Adrenal gland (tissue), 5 donors: Measurements from ENCODE around the gene VRK3.

Source experiments
- POLR2A ChIP-seq, 2 donors: fragments of 450-650 bp; IDR thresholded peaks; one replicate each; pipeline ENCODE4 v1.6.1; 2017; ENCODE audit warnings: antibody characterized with exemption in 2 of 2, mild to moderate bottlenecking in 2 of 2, moderate library complexity in 1 of 2
- TF ChIP-seq, protein P1 (sequence below), 6 experiments: fragments of 450-650 bp in 4 of 6; fragments of 200-600 bp in 2 of 6; sonication (generic) in 1 of 6; IDR thresholded peaks; 1 replicate in 5 of 6; 2 replicates in 1 of 6; pipeline versions ENCODE4 v1.5.1 to v1.8.0; 2016 to 2021; ENCODE audit warnings: antibody characterized with exemption in 6 of 6, mild to moderate bottlenecking in 2 of 6, moderate library complexity in 1 of 6
- donor health status: DM: no; HTN: no; CAD: no.

GRCh38 chr19:50001775-50002174 lies 23.4 kb downstream of the VRK3 start:
- TF ChIP-seq, protein P1, sequence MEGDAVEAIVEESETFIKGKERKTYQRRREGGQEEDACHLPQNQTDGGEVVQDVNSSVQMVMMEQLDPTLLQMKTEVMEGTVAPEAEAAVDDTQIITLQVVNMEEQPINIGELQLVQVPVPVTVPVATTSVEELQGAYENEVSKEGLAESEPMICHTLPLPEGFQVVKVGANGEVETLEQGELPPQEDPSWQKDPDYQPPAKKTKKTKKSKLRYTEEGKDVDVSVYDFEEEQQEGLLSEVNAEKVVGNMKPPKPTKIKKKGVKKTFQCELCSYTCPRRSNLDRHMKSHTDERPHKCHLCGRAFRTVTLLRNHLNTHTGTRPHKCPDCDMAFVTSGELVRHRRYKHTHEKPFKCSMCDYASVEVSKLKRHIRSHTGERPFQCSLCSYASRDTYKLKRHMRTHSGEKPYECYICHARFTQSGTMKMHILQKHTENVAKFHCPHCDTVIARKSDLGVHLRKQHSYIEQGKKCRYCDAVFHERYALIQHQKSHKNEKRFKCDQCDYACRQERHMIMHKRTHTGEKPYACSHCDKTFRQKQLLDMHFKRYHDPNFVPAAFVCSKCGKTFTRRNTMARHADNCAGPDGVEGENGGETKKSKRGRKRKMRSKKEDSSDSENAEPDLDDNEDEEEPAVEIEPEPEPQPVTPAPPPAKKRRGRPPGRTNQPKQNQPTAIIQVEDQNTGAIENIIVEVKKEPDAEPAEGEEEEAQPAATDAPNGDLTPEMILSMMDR (IDR thresholded peaks at IDR 0.05) = no peak
- TF ChIP-seq POLR2A (IDR thresholded peaks at IDR 0.05) = no peak
